SK-N-MC (cell line): ENCODE measurements around the gene PCDHGC3.

Experiments
- EZH2 ChIP-seq: fragments of 200-600 bp; sonication (generic); IDR thresholded peaks from one replicate; pipeline ENCODE4 v1.6.1; 2017; ENCODE audit warnings: antibody characterized with exemption
- FOXP2 ChIP-seq: optimal IDR thresholded peaks from 2 replicates; pipeline ENCODE3; 2011; ENCODE audit warnings: mild to moderate bottlenecking, moderate library complexity; ENCODE audit not compliant: insufficient read depth; ENCODE audit errors: extremely low read length, control extremely low read depth
- POLR2AphosphoS5 ChIP-seq: IDR thresholded peaks from 2 replicates; pipeline ENCODE4 v1.6.1; 2012; ENCODE audit warnings: mild to moderate bottlenecking, low read depth, low read length, borderline replicate concordance

- no peak for TF ChIP-seq POLR2AphosphoS5
- TF ChIP-seq EZH2: no peak
- TF ChIP-seq FOXP2: no peak
Observed at GRCh38 chr5:141503681-141504080, 27.9 kb downstream of the PCDHGC3 start.
